Neural progenitor cell (in vitro differentiated cells): Measurements from ENCODE around the gene PIGT. TPM values are rescaled to one million over a fixed set of nuclear protein-coding genes. Genes with fewer than 3 reads are reported as not detected.

ENCODE experiments used
- DNase-seq: peaks from one replicate; pipeline ENCODE4 v3.0.0-alpha.2; 2016; ENCODE audit warnings: low spot score
- H2AFZ ChIP-seq: fragments of 200-600 bp; sonication (generic); replicated peaks from 2 replicates; pipeline ENCODE4 v1.6.1; 2016; ENCODE audit warnings: antibody characterized with exemption
- H3F3A ChIP-seq: fragments of 200-600 bp; sonication (generic); 2 replicates; pipeline ENCODE4 v1.6.1; 2016; ENCODE audit warnings: antibody characterized with exemption, low read depth
- H3K27ac ChIP-seq: fragments of 200-600 bp; sonication (generic); 2 replicates; pipeline ENCODE4 v1.5.1; 2016; ENCODE audit warnings: mild to moderate bottlenecking
- H3K27me3 ChIP-seq: fragments of 200-600 bp; sonication (generic); 2 replicates; pipeline ENCODE4 v1.6.1; 2016; ENCODE audit warnings: mild to moderate bottlenecking, moderate library complexity
- H3K36me3 ChIP-seq: fragments of 200-600 bp; sonication (generic); 2 replicates; pipeline ENCODE4 v1.5.1; 2016
- H3K4me1 ChIP-seq: fragments of 200-600 bp; sonication (generic); 2 replicates; pipeline ENCODE4 v1.6.1; 2016; ENCODE audit warnings: mixed run types
- H3K4me2 ChIP-seq: fragments of 200-600 bp; sonication (generic); 2 replicates; pipeline ENCODE4 v1.6.1; 2016
- H3K4me3 ChIP-seq: fragments of 200-600 bp; sonication (generic); 2 replicates; pipeline ENCODE4 v1.5.1; 2016
- H3K79me2 ChIP-seq: fragments of 200-600 bp; sonication (generic); 2 replicates; pipeline ENCODE4 v1.6.1; 2016; ENCODE audit warnings: low read depth
- H3K9ac ChIP-seq: fragments of 200-600 bp; sonication (generic); 2 replicates; pipeline ENCODE4 v1.6.1; 2016
- H3K9me3 ChIP-seq: fragments of 200-600 bp; sonication (generic); 2 replicates; pipeline ENCODE4 v1.5.1; 2016; ENCODE audit warnings: low read depth
- H4K20me1 ChIP-seq: fragments of 200-600 bp; sonication (generic); 2 replicates; pipeline ENCODE4 v1.6.1; 2016; ENCODE audit warnings: low read depth
- H3K27ac Mint-ChIP-seq: 3 replicates; pipeline ENCODE4 v1.8.0; 2021; ENCODE audit warnings: mixed read lengths
- H3K27me3 Mint-ChIP-seq: 2 replicates; pipeline ENCODE4 v1.8.0; 2022; ENCODE audit warnings: low read depth, mild to moderate bottlenecking, inconsistent platforms, moderate library complexity, mixed read lengths; ENCODE audit not compliant: insufficient read depth
- H3K36me3 Mint-ChIP-seq: 3 replicates; pipeline ENCODE4 v1.8.0; 2021; ENCODE audit warnings: mixed read lengths
- H3K4me1 Mint-ChIP-seq: 3 replicates; pipeline ENCODE4 v1.8.0; 2021; ENCODE audit warnings: mixed read lengths
- H3K4me3 Mint-ChIP-seq: 3 replicates; pipeline ENCODE4 v1.8.0; 2021; ENCODE audit warnings: mild to moderate bottlenecking, moderate library complexity, mixed read lengths
- H3K9me3 Mint-ChIP-seq: 3 replicates; pipeline ENCODE4 v1.8.0; 2020; ENCODE audit warnings: mixed read lengths
- EZH2 ChIP-seq: fragments of 200-600 bp; sonication (generic); IDR thresholded peaks from 2 replicates; pipeline ENCODE4 v1.6.1; 2017; ENCODE audit warnings: antibody characterized with exemption, mild to moderate bottlenecking, moderate library complexity
- EZH2phosphoT487 ChIP-seq: fragments of 200-600 bp; sonication (generic); IDR thresholded peaks from 2 replicates; pipeline ENCODE4 v1.6.1; 2017; ENCODE audit warnings: antibody characterized with exemption
- total RNA-seq: library from RNA; depleted of rRNA; stranded (reverse); fragments of >200 nt; gene quantifications from 2 replicates; pipeline ENCODE4 v1.2.3, GENCODE V29; 2015; ENCODE audit warnings: low replicate concordance
- TF ChIP-seq, protein P1 (sequence below): fragments of 200-600 bp; sonication (generic); IDR thresholded peaks from 2 replicates; pipeline ENCODE4 v1.5.1; 2017; ENCODE audit warnings: antibody characterized with exemption, mild to moderate bottlenecking

PIGT gene
- total RNA-seq, 1 donor from 2014 or later, result 24.5 TPM

DNA sequence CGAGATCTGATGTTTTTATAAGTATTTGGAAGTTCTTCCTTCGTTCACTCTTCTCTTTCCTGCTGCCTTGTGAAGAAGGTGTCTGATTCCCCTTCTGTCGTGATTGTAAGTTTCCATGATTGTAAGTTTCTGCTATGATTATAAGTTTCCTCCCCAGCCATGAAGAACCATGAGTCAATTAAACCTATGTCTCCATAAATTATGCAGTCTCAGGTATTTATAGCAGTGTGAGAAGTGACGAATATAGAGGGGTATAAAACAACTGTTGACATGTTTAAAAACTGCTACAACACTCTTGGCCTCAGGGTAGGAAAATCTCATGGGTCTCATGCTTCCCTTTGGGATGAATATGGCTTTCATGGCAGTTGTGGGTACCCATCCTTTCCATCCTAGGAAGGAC is 47.8 kb downstream of the PIGT start:
- Mint-ChIP-seq H3K4me3 (no peak overlapping the region), H3K9me3 (no peaks in the 10 kb centered on the region), H3K36me3 (no peaks in the 10 kb centered on the region), H3K27me3 (peaks cover 9% of the 10 kb centered on the region), H3K27ac (no peak overlapping the region), H3K4me1 (peaks cover 6% of the 10 kb centered on the region)
- no peaks in the 10 kb centered on the region for H4K20me1 ChIP-seq
- TF ChIP-seq EZH2 (no peak), EZH2phosphoT487 (no peak)
- TF ChIP-seq, protein P1, sequence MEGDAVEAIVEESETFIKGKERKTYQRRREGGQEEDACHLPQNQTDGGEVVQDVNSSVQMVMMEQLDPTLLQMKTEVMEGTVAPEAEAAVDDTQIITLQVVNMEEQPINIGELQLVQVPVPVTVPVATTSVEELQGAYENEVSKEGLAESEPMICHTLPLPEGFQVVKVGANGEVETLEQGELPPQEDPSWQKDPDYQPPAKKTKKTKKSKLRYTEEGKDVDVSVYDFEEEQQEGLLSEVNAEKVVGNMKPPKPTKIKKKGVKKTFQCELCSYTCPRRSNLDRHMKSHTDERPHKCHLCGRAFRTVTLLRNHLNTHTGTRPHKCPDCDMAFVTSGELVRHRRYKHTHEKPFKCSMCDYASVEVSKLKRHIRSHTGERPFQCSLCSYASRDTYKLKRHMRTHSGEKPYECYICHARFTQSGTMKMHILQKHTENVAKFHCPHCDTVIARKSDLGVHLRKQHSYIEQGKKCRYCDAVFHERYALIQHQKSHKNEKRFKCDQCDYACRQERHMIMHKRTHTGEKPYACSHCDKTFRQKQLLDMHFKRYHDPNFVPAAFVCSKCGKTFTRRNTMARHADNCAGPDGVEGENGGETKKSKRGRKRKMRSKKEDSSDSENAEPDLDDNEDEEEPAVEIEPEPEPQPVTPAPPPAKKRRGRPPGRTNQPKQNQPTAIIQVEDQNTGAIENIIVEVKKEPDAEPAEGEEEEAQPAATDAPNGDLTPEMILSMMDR, result no peak
- H3K27ac ChIP-seq, result no peak overlapping the region
- no peaks in the 10 kb centered on the region for H3K9me3 ChIP-seq
- H2AFZ ChIP-seq, result no peak overlapping the region
- DNase-seq, result no peak
- H3F3A ChIP-seq, result no peaks in the 10 kb centered on the region
- H3K4me2 ChIP-seq, result no peak overlapping the region
- no peaks in the 10 kb centered on the region for H3K36me3 ChIP-seq
- H3K27me3 ChIP-seq, result peaks cover 35% of the 10 kb centered on the region
- H3K9ac ChIP-seq, result no peak overlapping the region
- H3K4me1 ChIP-seq, result no peaks in the 10 kb centered on the region
- no peaks in the 10 kb centered on the region for H3K79me2 ChIP-seq
- no peak overlapping the region for H3K4me3 ChIP-seq

DNA sequence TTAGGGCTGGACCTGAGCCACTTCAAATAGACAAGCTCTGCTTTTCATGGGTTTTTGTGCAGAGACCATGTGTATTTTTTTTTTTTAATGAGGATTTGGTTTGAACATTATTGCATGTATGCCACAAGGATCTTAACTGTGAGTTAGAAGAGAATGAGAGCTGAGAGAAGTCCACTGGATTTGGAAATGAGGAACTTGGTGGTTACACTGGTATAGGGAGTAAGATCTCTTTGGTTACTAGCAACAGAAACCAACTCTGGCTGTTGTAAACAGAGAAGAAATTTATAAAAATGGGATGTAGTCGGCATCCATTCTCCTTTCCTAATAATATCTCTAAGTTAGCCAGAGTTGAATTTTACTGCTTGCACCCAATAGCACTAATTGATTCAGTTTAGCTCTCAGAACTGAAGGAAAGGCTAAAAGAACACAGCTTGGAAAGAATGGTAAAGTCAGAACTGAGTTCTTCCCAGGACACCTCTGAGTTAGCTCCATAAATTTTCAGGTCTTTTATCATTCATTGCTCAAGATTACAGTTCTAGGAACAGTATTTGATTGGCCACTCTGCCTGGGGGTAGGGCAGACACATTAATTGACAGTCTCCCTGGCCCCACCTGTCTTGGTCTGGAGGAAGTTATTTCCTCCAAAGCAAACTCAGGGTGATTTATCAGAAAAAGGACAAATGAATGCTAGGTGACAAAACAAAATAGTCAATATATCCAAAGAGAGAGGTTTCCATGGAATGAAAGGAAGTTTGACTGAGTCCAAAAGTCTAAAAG is 49.7 kb downstream of the PIGT start:
- DNase-seq, result no peak
- peaks cover 11% of the 10 kb centered on the region for H3K27me3 Mint-ChIP-seq
- Histone ChIP-seq H4K20me1 (no peaks in the 10 kb centered on the region), H3K36me3 (no peaks in the 10 kb centered on the region), H3F3A (peaks cover under 1% of the 10 kb centered on the region), H3K4me3 (no peak overlapping the region), H3K79me2 (no peaks in the 10 kb centered on the region), H3K9me3 (no peaks in the 10 kb centered on the region), H3K4me2 (no peak overlapping the region), H3K27me3 (peaks cover 54% of the 10 kb centered on the region), H3K27ac (no peak overlapping the region), H3K4me1 (no peaks in the 10 kb centered on the region), H3K9ac (no peak overlapping the region), H2AFZ (no peak overlapping the region)
- H3K4me1 Mint-ChIP-seq, result peaks cover 8% of the 10 kb centered on the region
- no peak for TF ChIP-seq EZH2phosphoT487
- TF ChIP-seq EZH2, result no peak
- TF ChIP-seq, protein P1, result no peak
- no peak overlapping the region for H3K4me3 Mint-ChIP-seq
- no peak overlapping the region for H3K27ac Mint-ChIP-seq
- no peaks in the 10 kb centered on the region for H3K9me3 Mint-ChIP-seq
- H3K36me3 Mint-ChIP-seq, result no peaks in the 10 kb centered on the region

DNA sequence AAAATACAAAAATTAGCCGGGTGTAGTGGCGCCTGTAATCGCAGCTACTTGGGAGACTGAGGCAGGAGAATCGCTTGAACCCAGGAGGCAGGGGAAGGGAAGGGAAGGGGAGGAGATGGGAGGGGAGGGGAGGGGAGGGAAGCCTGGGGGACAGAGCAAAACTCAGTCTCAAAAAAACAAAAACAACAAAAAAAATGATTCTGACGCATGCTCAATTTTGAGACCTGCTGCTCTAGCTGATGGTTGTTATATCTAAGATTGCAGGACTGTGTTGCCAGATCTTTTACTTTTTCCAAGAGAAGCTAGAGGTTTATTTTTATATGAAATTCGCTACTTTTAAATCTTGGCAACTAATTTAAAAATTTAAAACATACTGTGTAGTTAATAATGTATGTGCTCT is 51.2 kb downstream of the PIGT start:
- Histone ChIP-seq H3K9ac (no peak overlapping the region), H3K4me3 (no peak overlapping the region), H3K27ac (no peak overlapping the region), H3K9me3 (no peaks in the 10 kb centered on the region), H3K27me3 (peaks cover 67% of the 10 kb centered on the region), H2AFZ (no peak overlapping the region), H4K20me1 (no peaks in the 10 kb centered on the region), H3K4me2 (no peak overlapping the region), H3K36me3 (no peaks in the 10 kb centered on the region), H3K4me1 (no peaks in the 10 kb centered on the region), H3F3A (peaks cover 6% of the 10 kb centered on the region), H3K79me2 (no peaks in the 10 kb centered on the region)
- no peak for TF ChIP-seq EZH2
- TF ChIP-seq, protein P1, result no peak
- TF ChIP-seq EZH2phosphoT487, result no peak
- Mint-ChIP-seq H3K27me3 (peaks cover 17% of the 10 kb centered on the region), H3K9me3 (no peaks in the 10 kb centered on the region), H3K4me3 (no peak overlapping the region), H3K27ac (no peak overlapping the region), H3K36me3 (no peaks in the 10 kb centered on the region), H3K4me1 (peaks cover 13% of the 10 kb centered on the region)
- no peak for DNase-seq
